Measurements from ENCODE around the gene ST8SIA4.

ST8SIA4 gene

DNA sequence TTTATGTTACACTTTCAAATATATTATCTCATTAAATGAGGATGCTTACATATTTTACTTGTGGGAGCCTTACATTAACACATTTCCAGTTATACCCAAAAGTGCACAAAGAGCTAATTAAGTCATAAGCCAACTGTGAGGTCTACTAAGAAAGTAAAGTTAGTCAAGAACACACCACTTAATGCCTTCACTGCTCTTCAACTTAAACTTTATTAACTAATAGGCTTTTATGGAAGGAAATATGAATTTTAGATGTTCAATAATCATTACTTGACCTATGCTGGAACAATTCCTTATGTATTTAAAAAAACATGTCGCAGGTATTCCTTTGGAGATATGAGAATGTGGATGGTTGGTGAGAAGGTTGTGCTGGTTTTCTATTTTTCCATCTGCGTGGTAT is 3.4 kb downstream of the ST8SIA4 start:
- Histone ChIP-seq H3K27ac (ENCODE audit: low read length) (no peak overlapping the region), H3K4me1 (ENCODE audit: control insufficient read depth, low read depth, low read length) (peaks cover 27% of the 10 kb centered on the region), H3K9me3 (ENCODE audit: control insufficient read depth, low read depth, low read length) (no peaks in the 10 kb centered on the region), H3K27me3 (ENCODE audit: control insufficient read depth, insufficient read depth, low read length) (peaks cover 52% of the 10 kb centered on the region), H3K36me3 (ENCODE audit: control insufficient read depth, low read depth, low read length) (no peaks in the 10 kb centered on the region), H3K9ac (ENCODE audit: low read length) (no peak overlapping the region), H3K4me3 (ENCODE audit: low read length) (peak overlapping the region; percentile 87)

GRCh38 chr5:100898504-100899346 is 4.4 kb downstream of the ST8SIA4 start:
- no peak overlapping the region for H3K27ac ChIP-seq (ENCODE audit: low read length)
- no peak overlapping the region for H3K4me3 ChIP-seq (ENCODE audit: low read length)
- H3K4me1 ChIP-seq (ENCODE audit: control insufficient read depth, low read depth, low read length), result peaks cover 18% of the 10 kb centered on the region
- H3K27me3 ChIP-seq (ENCODE audit: control insufficient read depth, insufficient read depth, low read length), result peaks cover 43% of the 10 kb centered on the region
- H3K9ac ChIP-seq (ENCODE audit: low read length), result no peak overlapping the region
- H3K9me3 ChIP-seq (ENCODE audit: control insufficient read depth, low read depth, low read length), result no peaks in the 10 kb centered on the region
- no peaks in the 10 kb centered on the region for H3K36me3 ChIP-seq (ENCODE audit: control insufficient read depth, low read depth, low read length)

GRCh38 chr5:100896054-100896453 is 7.0 kb downstream of the ST8SIA4 start:
- Histone ChIP-seq H3K9me3 (ENCODE audit: control insufficient read depth, low read depth, low read length) (no peaks in the 10 kb centered on the region), H3K4me3 (ENCODE audit: low read length) (no peak overlapping the region), H3K36me3 (ENCODE audit: control insufficient read depth, low read depth, low read length) (no peaks in the 10 kb centered on the region), H3K27me3 (ENCODE audit: control insufficient read depth, insufficient read depth, low read length) (peaks cover 16% of the 10 kb centered on the region), H3K9ac (ENCODE audit: low read length) (no peak overlapping the region), H3K27ac (ENCODE audit: low read length) (no peak overlapping the region), H3K4me1 (ENCODE audit: control insufficient read depth, low read depth, low read length) (no peaks in the 10 kb centered on the region)

GRCh38 chr5:100890461-100891008 is 12.5 kb downstream of the ST8SIA4 start:
- Histone ChIP-seq H3K36me3 (ENCODE audit: control insufficient read depth, low read depth, low read length) (no peaks in the 10 kb centered on the region), H3K27me3 (ENCODE audit: control insufficient read depth, insufficient read depth, low read length) (no peaks in the 10 kb centered on the region), H3K4me3 (ENCODE audit: low read length) (no peak overlapping the region), H3K9ac (ENCODE audit: low read length) (no peak overlapping the region), H3K4me1 (ENCODE audit: control insufficient read depth, low read depth, low read length) (no peaks in the 10 kb centered on the region), H3K9me3 (ENCODE audit: control insufficient read depth, low read depth, low read length) (no peaks in the 10 kb centered on the region), H3K27ac (ENCODE audit: low read length) (no peak overlapping the region)

GRCh38 chr5:100889896-100890295 is 13.2 kb downstream of the ST8SIA4 start:
- H3K4me3 ChIP-seq (ENCODE audit: low read length), result no peak overlapping the region
- H3K4me1 ChIP-seq (ENCODE audit: control insufficient read depth, low read depth, low read length), result no peaks in the 10 kb centered on the region
- no peak overlapping the region for H3K27ac ChIP-seq (ENCODE audit: low read length)

DNA sequence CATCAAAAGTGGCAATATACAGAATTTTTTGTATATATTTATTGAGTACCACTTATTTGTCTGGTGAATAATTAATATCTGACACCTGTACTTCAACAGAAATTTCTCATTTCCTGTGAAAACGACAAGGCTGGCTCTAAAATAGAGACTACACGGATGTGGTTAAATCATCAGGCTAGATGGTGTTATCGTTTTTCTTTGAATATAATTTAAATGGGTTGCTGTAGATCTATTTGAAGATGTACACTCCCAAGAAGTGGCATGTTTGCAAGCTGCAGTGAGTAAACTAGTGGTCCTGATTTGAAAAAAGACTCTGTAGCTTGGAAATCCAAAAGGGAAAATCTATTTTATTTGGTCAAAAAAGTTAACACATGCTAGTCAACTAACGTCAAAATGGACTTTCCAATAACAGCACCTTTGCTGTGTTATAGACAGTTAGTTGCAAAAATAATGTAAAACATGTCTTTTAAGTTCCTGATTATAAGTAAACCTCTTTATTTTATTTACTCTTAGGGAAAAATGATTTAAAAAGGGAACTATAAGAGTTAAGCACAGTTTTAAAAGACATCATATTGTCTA is 13.8 kb downstream of the ST8SIA4 start:
- Histone ChIP-seq H3K9ac (ENCODE audit: low read length) (no peak overlapping the region), H3K4me3 (ENCODE audit: low read length) (no peak overlapping the region), H3K27me3 (ENCODE audit: control insufficient read depth, insufficient read depth, low read length) (no peaks in the 10 kb centered on the region), H3K36me3 (ENCODE audit: control insufficient read depth, low read depth, low read length) (no peaks in the 10 kb centered on the region), H3K9me3 (ENCODE audit: control insufficient read depth, low read depth, low read length) (no peaks in the 10 kb centered on the region), H3K4me1 (ENCODE audit: control insufficient read depth, low read depth, low read length) (no peaks in the 10 kb centered on the region), H3K27ac (ENCODE audit: low read length) (no peak overlapping the region)

More at GRCh38 chr5:100889896-100890295, 13.2 kb downstream of the ST8SIA4 start:
- Histone ChIP-seq H3K9me3 (ENCODE audit: control insufficient read depth, low read depth, low read length) (no peaks in the 10 kb centered on the region), H3K27me3 (ENCODE audit: control insufficient read depth, insufficient read depth, low read length) (no peaks in the 10 kb centered on the region), H3K9ac (ENCODE audit: low read length) (no peak overlapping the region), H3K36me3 (ENCODE audit: control insufficient read depth, low read depth, low read length) (no peaks in the 10 kb centered on the region)

DNA sequence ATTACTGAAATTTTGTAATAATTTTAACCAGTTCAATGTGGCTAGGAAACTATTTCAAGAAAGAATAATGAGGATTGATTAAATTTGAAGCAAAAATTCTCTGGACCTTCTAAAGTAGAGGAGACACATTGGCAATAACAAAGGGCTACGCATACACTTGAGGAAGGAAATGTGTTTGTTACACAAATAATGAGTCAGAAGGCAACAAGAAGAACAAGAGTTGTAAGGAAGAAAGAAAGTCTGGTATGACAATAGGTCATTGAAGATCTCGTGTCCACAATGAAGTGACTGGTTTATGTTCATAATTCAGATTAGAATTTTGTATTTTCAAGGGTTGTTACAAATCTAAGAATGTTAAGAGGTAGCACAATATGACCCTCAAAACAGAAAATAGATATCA is 25.8 kb downstream of the ST8SIA4 start:
- no peak overlapping the region for H3K4me3 ChIP-seq (ENCODE audit: low read length)
- no peaks in the 10 kb centered on the region for H3K4me1 ChIP-seq (ENCODE audit: control insufficient read depth, low read depth, low read length)
- no peak overlapping the region for H3K27ac ChIP-seq (ENCODE audit: low read length)
- H3K9me3 ChIP-seq (ENCODE audit: control insufficient read depth, low read depth, low read length), result no peaks in the 10 kb centered on the region
- H3K27me3 ChIP-seq (ENCODE audit: control insufficient read depth, insufficient read depth, low read length), result no peaks in the 10 kb centered on the region
- H3K36me3 ChIP-seq (ENCODE audit: control insufficient read depth, low read depth, low read length), result no peaks in the 10 kb centered on the region
- no peak overlapping the region for H3K9ac ChIP-seq (ENCODE audit: low read length)

DNA sequence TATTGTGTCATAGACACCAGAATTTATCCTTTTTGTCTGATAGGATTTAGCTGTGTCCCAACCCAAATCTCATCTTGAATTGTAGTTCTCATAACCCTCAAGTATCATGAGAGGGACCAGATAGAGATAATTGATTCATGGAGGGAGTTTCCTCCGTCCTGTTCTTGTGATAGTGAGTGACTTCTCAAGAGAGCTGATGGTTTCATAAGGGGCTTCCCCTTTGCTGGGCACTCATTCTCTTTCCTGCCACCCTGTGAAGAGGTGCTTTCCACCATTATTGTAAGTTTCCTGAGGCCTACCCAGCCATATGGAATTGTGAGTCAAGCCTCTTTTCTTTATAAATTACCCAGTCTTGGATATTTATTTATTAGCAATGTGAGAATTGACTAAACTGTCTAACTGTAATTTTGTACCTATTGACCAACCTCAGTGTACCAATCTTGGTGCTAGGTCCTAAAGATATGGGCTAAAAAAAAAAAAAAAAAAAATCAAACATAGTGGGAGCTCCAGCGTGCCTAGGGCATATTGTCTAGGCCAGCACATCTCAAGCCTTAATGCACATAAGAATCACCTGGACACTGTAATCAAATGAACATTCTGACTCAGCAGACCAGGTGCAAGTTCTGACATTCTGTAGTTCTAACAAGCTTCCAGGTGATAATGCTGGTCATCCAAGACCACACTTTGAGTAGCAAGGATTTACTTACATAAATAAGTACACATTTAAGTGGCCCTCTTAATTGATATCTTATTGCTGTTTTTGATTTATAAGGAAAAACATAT is 30.5 kb downstream of the ST8SIA4 start:
- Histone ChIP-seq H3K27ac (ENCODE audit: low read length) (no peak overlapping the region), H3K9ac (ENCODE audit: low read length) (no peak overlapping the region), H3K9me3 (ENCODE audit: control insufficient read depth, low read depth, low read length) (no peaks in the 10 kb centered on the region), H3K27me3 (ENCODE audit: control insufficient read depth, insufficient read depth, low read length) (no peaks in the 10 kb centered on the region), H3K36me3 (ENCODE audit: control insufficient read depth, low read depth, low read length) (no peaks in the 10 kb centered on the region), H3K4me3 (ENCODE audit: low read length) (no peak overlapping the region), H3K4me1 (ENCODE audit: control insufficient read depth, low read depth, low read length) (no peaks in the 10 kb centered on the region)

GRCh38 chr5:100867039-100867562 is 36.0 kb downstream of the ST8SIA4 start:
- Histone ChIP-seq H3K4me1 (ENCODE audit: control insufficient read depth, low read depth, low read length) (no peaks in the 10 kb centered on the region), H3K9me3 (ENCODE audit: control insufficient read depth, low read depth, low read length) (no peaks in the 10 kb centered on the region)

GRCh38 chr5:100864931-100865330 is 38.2 kb downstream of the ST8SIA4 start:
- H3K9ac ChIP-seq (ENCODE audit: low read length), result no peak overlapping the region

More at GRCh38 chr5:100867039-100867562, 36.0 kb downstream of the ST8SIA4 start:
- no peak overlapping the region for H3K9ac ChIP-seq (ENCODE audit: low read length)
- H3K4me3 ChIP-seq (ENCODE audit: low read length), result no peak overlapping the region
- no peaks in the 10 kb centered on the region for H3K36me3 ChIP-seq (ENCODE audit: control insufficient read depth, low read depth, low read length)
- no peak overlapping the region for H3K27ac ChIP-seq (ENCODE audit: low read length)
- H3K27me3 ChIP-seq (ENCODE audit: control insufficient read depth, insufficient read depth, low read length), result no peaks in the 10 kb centered on the region

GRCh38 chr5:100863739-100864138 is 39.3 kb downstream of the ST8SIA4 start:
- no peaks in the 10 kb centered on the region for H3K36me3 ChIP-seq (ENCODE audit: control insufficient read depth, low read depth, low read length)
- H3K9ac ChIP-seq (ENCODE audit: low read length), result no peak overlapping the region
- H3K27ac ChIP-seq (ENCODE audit: low read length), result no peak overlapping the region
- H3K9me3 ChIP-seq (ENCODE audit: control insufficient read depth, low read depth, low read length), result no peaks in the 10 kb centered on the region
- H3K4me1 ChIP-seq (ENCODE audit: control insufficient read depth, low read depth, low read length), result no peaks in the 10 kb centered on the region
- no peaks in the 10 kb centered on the region for H3K27me3 ChIP-seq (ENCODE audit: control insufficient read depth, insufficient read depth, low read length)
- no peak overlapping the region for H3K4me3 ChIP-seq (ENCODE audit: low read length)

More at GRCh38 chr5:100864931-100865330, 38.2 kb downstream of the ST8SIA4 start:
- Histone ChIP-seq H3K4me1 (ENCODE audit: control insufficient read depth, low read depth, low read length) (no peaks in the 10 kb centered on the region), H3K27me3 (ENCODE audit: control insufficient read depth, insufficient read depth, low read length) (no peaks in the 10 kb centered on the region), H3K4me3 (ENCODE audit: low read length) (no peak overlapping the region), H3K36me3 (ENCODE audit: control insufficient read depth, low read depth, low read length) (no peaks in the 10 kb centered on the region), H3K27ac (ENCODE audit: low read length) (no peak overlapping the region), H3K9me3 (ENCODE audit: control insufficient read depth, low read depth, low read length) (no peaks in the 10 kb centered on the region)
